Keratinocyte (primary cell): ENCODE results near the gene DMRTA2. TPM values are rescaled to one million over a fixed set of nuclear protein-coding genes. Genes with fewer than 3 reads are reported as not detected.

ENCODE experiments used
- DNase-seq: peaks from one replicate; pipeline ENCODE4 v3.0.0-alpha.2; 2011; ENCODE audit warnings: low read depth, missing footprints, low spot score
- FAIRE-seq: peaks from 2 replicates; lab custom pipeline; 2011; peaks lifted over from hg19 to GRCh38; lab: Jason Lieb, UNC
- H2AFZ ChIP-seq: 2 replicates; pipeline ENCODE4 v1.6.0; 2012; ENCODE audit warnings: low read length, control low read depth, inconsistent platforms; ENCODE audit not compliant: control insufficient read depth
- H3K27ac ChIP-seq: 2 replicates; pipeline ENCODE4 v1.5.1; 2011; ENCODE audit warnings: low read length; ENCODE audit not compliant: control insufficient read depth, insufficient read depth
- H3K27me3 ChIP-seq: 3 replicates; pipeline ENCODE4 v1.6.0; 2011; ENCODE audit warnings: low read length; ENCODE audit not compliant: control insufficient read depth, insufficient read depth; ENCODE audit errors: extremely low read depth
- H3K36me3 ChIP-seq, 2 experiments: 2 replicates in 1 of 2; 3 replicates in 1 of 2; pipeline ENCODE4 v1.5.1; 2011; ENCODE audit warnings: low read length in 2 of 2, mild to moderate bottlenecking in 1 of 2; ENCODE audit not compliant: control insufficient read depth in 2 of 2, insufficient read depth in 2 of 2; ENCODE audit errors: extremely low read depth in 1 of 2
- H3K4me1 ChIP-seq: 3 replicates; pipeline ENCODE4 v1.5.1; 2011; ENCODE audit warnings: low read length; ENCODE audit not compliant: control insufficient read depth, insufficient read depth; ENCODE audit errors: extremely low read depth
- H3K4me2 ChIP-seq: 3 replicates; pipeline ENCODE4 v1.6.0; 2011; ENCODE audit warnings: low read depth, low read length; ENCODE audit not compliant: control insufficient read depth, insufficient read depth; ENCODE audit errors: extremely low read depth
- H3K4me3 ChIP-seq, 3 experiments: fragments of 200-600 bp in 1 of 3; sonication (generic) in 1 of 3; 2 replicates in 2 of 3; 3 replicates in 1 of 3; pipeline ENCODE4 v1.5.1; 2011 to 2016; ENCODE audit warnings: low read length in 3 of 3, mild to moderate bottlenecking in 3 of 3, control low read depth in 2 of 3, inconsistent platforms in 1 of 3, low read depth in 1 of 3, mixed read lengths in 1 of 3, mixed run types in 1 of 3, moderate library complexity in 1 of 3; ENCODE audit not compliant: control insufficient read depth in 2 of 3, insufficient read depth in 2 of 3; ENCODE audit errors: extremely low read depth in 1 of 3
- H3K79me2 ChIP-seq: 2 replicates; pipeline ENCODE4 v1.6.0; 2012; ENCODE audit warnings: low read length; ENCODE audit not compliant: control insufficient read depth, insufficient read depth
- H3K9ac ChIP-seq: 3 replicates; pipeline ENCODE4 v1.6.0; 2011; ENCODE audit warnings: low read length; ENCODE audit not compliant: control insufficient read depth, insufficient read depth; ENCODE audit errors: extremely low read depth
- H3K9me1 ChIP-seq: 3 replicates; pipeline ENCODE4 v1.6.0; 2011; ENCODE audit warnings: low read length; ENCODE audit not compliant: control insufficient read depth, insufficient read depth; ENCODE audit errors: extremely low read depth
- H3K9me3 ChIP-seq: 2 replicates; pipeline ENCODE4 v1.5.1; 2012; ENCODE audit warnings: low read depth, low read length; ENCODE audit not compliant: control insufficient read depth
- H4K20me1 ChIP-seq: 3 replicates; pipeline ENCODE4 v1.6.0; 2011; ENCODE audit warnings: low read length; ENCODE audit not compliant: control insufficient read depth, insufficient read depth; ENCODE audit errors: extremely low read depth
- CTCF ChIP-seq, 3 experiments: IDR thresholded peaks in 1 of 3; conservative IDR thresholded peaks in 1 of 3; optimal IDR thresholded peaks in 1 of 3; 2 replicates in 2 of 3; 3 replicates in 1 of 3; pipeline versions ENCODE3 to v1.5.1; 2011; ENCODE audit warnings: low read length in 3 of 3, mild to moderate bottlenecking in 3 of 3, moderate library complexity in 2 of 3, control low read depth in 1 of 3, inconsistent platforms in 1 of 3; ENCODE audit not compliant: insufficient read depth in 2 of 3; ENCODE audit errors: extremely low read depth in 1 of 3
- EZH2 ChIP-seq: IDR thresholded peaks from one replicate; pipeline ENCODE4 v1.6.1; 2012; ENCODE audit warnings: inconsistent platforms, mild to moderate bottlenecking, low read length, moderate library complexity
- dilution Hi-C: fragments of 300-500 bp; cut with MboI; formaldehyde crosslinking; loops from one replicate; pipeline ENCODE4 v1.7.0; 2020; ENCODE audit warnings: low sequenced_read_pairs; ENCODE audit not compliant: extremely low pct_ligation_motif_present
- polyA plus RNA-seq, 5 experiments: library from polyadenylated mRNA; depleted of rRNA in 3 of 5; stranded (reverse) in 3 of 5; stranded (forward) in 1 of 5; unstranded in 1 of 5; fragments of >200 nt; gene quantifications; 1 replicate in 1 of 5; 2 replicates in 3 of 5; 3 replicates in 1 of 5; pipeline versions ENCODE4 v1.2.1 to v1.2.3, GENCODE V29; 2011 to 2012; ENCODE audit warnings: missing spikeins in 2 of 5, low read depth in 1 of 5, low replicate concordance in 1 of 5

Gene DMRTA2
- polyA plus RNA-seq, 1 donor (not counting 4 experiments of a cell fraction or from before 2014, with no cell fraction given), result 0.01 TPM

GRCh38 chr1:50371749-50372148 lies 51.5 kb downstream of the DMRTA2 start:
- peak in 1 of 3 experiments; percentile 16 for TF ChIP-seq CTCF (optimal IDR thresholded peaks at IDR 0.05 in 1 of 3, IDR thresholded peaks at IDR 0.05 in 1 of 3, conservative IDR thresholded peaks at IDR 0.05 in 1 of 3; ENCODE audit: extremely low read depth in 1 of 3, insufficient read depth in 2 of 3, low read length in 3 of 3)
- no peak for TF ChIP-seq EZH2
- FAIRE-seq, result peak; percentile 46
- H4K20me1 ChIP-seq, result no peaks in the 10 kb centered on the region
- H3K4me2 ChIP-seq, result no peak overlapping the region
- no peaks in the 10 kb centered on the region for H3K36me3 ChIP-seq
- no peaks in the 10 kb centered on the region for H3K9me3 ChIP-seq
- H3K79me2 ChIP-seq, result no peaks in the 10 kb centered on the region
- dilution Hi-C loops, result no loop called here
- peaks cover 34% of the 10 kb centered on the region for H3K27me3 ChIP-seq
- no peak overlapping the region for H3K4me3 ChIP-seq
- no peak overlapping the region for H2AFZ ChIP-seq
- H3K4me1 ChIP-seq, result no peaks in the 10 kb centered on the region
- no peak overlapping the region for H3K27ac ChIP-seq
- no peak overlapping the region for H3K9ac ChIP-seq
- DNase-seq, result no peak
- no peaks in the 10 kb centered on the region for H3K9me1 ChIP-seq

- Histone ChIP-seq H3K9me3 (no peaks in the 10 kb centered on the region), H3K79me2 (no peaks in the 10 kb centered on the region), H3K27ac (no peak overlapping the region), H3K27me3 (peaks cover 42% of the 10 kb centered on the region), H3K9me1 (no peaks in the 10 kb centered on the region), H3K9ac (no peak overlapping the region), H3K4me3 (no peak overlapping the region), H2AFZ (no peak overlapping the region), H3K36me3 (no peaks in the 10 kb centered on the region), H4K20me1 (no peaks in the 10 kb centered on the region), H3K4me1 (no peaks in the 10 kb centered on the region), H3K4me2 (no peak overlapping the region)
- DNase-seq (no peak), FAIRE-seq (no peak)
- TF ChIP-seq EZH2 (no peak), CTCF (optimal IDR thresholded peaks at IDR 0.05 in 1 of 3, IDR thresholded peaks at IDR 0.05 in 1 of 3, conservative IDR thresholded peaks at IDR 0.05 in 1 of 3; ENCODE audit: extremely low read depth in 1 of 3, insufficient read depth in 2 of 3, low read length in 3 of 3) (peak; percentile 20 to 53 (median 34))
- dilution Hi-C loops, result no loop called here
These were observed 53.4 kb downstream of the DMRTA2 start for GRCh38 chr1:50369830-50370229.
